ENCODE data around the gene TRIL.

GRCh38 chr7:29003703-29004102, 45.6 kb upstream of the TRIL start:
- TF ChIP-seq CTCF (conservative IDR thresholded peaks at IDR 0.05; ENCODE audit: low read length) (no peak), EZH2phosphoT487 (IDR thresholded peaks at IDR 0.05; ENCODE audit: borderline replicate concordance, low read depth, low read length) (no peak)
